SJCRH30 (cell line): ENCODE measurements around the gene UAP1L1. TPM values are rescaled to one million over a fixed set of nuclear protein-coding genes. Genes with fewer than 3 reads are reported as not detected.
A peak's percentile ranks its signal among the peaks of the same experiment; 100 is the strongest.

Experiments used
- DNase-seq, 2 experiments: peaks; one replicate each; pipeline ENCODE4 v3.0.0-alpha.2; 2015 to 2020
- H3K27ac ChIP-seq: fragments of 250-450 bp; sonication (Bioruptor Pico); 2 replicates; pipeline ENCODE4 v1.5.1; 2020; ENCODE audit warnings: mild to moderate bottlenecking, moderate library complexity
- H3K27me3 ChIP-seq: fragments of 250-450 bp; sonication (Bioruptor Pico); 2 replicates; pipeline ENCODE4 v1.5.1; 2020; ENCODE audit warnings: mild to moderate bottlenecking, moderate library complexity
- H3K36me3 ChIP-seq: fragments of 250-450 bp; sonication (Bioruptor Pico); 2 replicates; pipeline ENCODE4 v1.5.1; 2020; ENCODE audit warnings: mild to moderate bottlenecking, moderate library complexity
- H3K4me1 ChIP-seq: fragments of 250-450 bp; sonication (Bioruptor Pico); 2 replicates; pipeline ENCODE4 v1.5.1; 2020; ENCODE audit warnings: mild to moderate bottlenecking, moderate library complexity
- H3K4me3 ChIP-seq: fragments of 250-450 bp; sonication (Bioruptor Pico); 2 replicates; pipeline ENCODE4 v1.5.1; 2020; ENCODE audit warnings: mild to moderate bottlenecking, moderate library complexity
- H3K9me3 ChIP-seq: fragments of 250-450 bp; sonication (Bioruptor Pico); replicated peaks from 2 replicates; pipeline ENCODE4 v1.5.1; 2020; ENCODE audit warnings: mild to moderate bottlenecking, moderate library complexity
- total RNA-seq: library from RNA; depleted of rRNA; stranded (reverse); fragments of >200 nt; shearing (Covaris generic); gene quantifications from 2 replicates; pipeline ENCODE4 v1.2.3, GENCODE V29; 2014; rRNA removed

The UAP1L1 gene
- total RNA-seq, 1 experiment from 2014 or later = 13.8 TPM

DNA sequence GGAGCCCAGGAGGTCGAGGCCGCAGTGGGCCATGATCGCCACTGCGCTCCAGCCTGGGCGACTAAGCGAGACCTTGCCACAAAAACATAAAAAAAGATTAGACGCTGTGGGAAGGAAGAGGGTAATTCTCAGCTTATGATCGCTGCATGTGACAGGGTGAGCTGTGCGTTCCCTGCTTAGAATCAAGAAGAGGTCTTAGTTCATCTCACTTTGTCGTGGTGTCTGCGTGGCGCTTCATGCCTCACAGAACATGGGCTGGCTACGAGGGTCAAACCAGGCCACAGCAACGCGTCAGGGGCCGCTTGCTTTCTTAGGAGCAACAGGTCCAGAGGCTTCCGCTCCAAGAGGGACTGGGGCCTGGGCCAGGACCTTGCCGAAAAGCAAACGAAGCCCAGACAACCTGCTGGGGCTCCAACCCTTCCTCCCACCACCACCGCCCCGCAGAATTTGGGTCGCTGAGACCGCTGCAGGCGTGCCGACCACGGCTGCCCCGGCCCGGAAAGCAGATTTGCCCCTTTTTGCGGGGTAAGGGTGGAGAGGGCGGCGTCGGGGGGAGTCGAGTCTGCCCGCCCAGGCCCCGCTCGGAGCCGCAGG lies 51.6 kb downstream of the UAP1L1 start:
- Histone ChIP-seq H3K4me3 (peak overlapping the region; percentile 68), H3K9me3 (no peaks in the 10 kb centered on the region), H3K4me1 (peaks cover 5% of the 10 kb centered on the region; the same call in 1 of the 2 replicates), H3K27ac (peak overlapping the region; percentile 42), H3K27me3 (no peaks in the 10 kb centered on the region), H3K36me3 (no peaks in the 10 kb centered on the region)
- DNase-seq = peak; percentile 28 to 47

DNA sequence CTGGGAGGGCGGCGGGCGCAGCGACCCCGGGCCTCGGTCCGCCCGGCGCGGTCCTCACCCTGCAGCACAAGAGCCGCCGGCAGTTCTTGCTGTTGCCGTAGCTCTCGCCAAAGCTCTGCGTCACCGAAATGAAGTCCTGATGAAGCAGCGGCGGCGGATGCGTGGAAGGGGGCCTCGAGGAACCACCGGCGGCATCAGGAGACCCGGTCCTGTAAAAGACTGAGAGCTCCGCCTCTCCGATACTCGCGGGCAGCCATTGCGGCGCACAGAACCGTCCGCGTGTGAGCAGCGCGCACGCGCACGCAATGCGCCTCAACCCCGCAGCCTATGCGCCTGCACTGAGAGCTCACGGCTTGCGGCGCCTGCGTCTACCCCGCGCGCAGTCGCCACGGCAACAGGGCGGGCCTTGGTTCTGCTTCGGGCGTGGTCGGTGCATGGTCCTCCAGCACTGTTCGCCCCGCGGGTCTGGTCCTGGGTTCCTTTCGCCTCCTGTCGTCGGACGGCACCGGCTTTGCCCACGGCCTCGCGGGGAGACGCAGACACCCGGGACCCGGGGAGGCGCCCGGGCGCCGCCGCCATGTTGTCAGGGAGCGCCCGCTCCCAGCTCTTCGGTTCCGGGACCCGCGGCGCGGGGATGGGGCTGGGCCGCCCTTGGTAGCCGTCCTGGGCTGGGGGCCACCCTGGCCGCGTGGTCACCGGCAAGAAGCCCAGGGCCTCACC lies 52.3 kb downstream of the UAP1L1 start:
- Histone ChIP-seq H3K36me3 (no peaks in the 10 kb centered on the region), H3K27ac (peak overlapping the region; percentile 42), H3K4me1 (peaks cover 5% of the 10 kb centered on the region; the same call in 1 of the 2 replicates), H3K4me3 (peak overlapping the region; percentile 68), H3K27me3 (no peaks in the 10 kb centered on the region), H3K9me3 (no peaks in the 10 kb centered on the region)
- peak; percentile 91 to 94 for DNase-seq

DNA sequence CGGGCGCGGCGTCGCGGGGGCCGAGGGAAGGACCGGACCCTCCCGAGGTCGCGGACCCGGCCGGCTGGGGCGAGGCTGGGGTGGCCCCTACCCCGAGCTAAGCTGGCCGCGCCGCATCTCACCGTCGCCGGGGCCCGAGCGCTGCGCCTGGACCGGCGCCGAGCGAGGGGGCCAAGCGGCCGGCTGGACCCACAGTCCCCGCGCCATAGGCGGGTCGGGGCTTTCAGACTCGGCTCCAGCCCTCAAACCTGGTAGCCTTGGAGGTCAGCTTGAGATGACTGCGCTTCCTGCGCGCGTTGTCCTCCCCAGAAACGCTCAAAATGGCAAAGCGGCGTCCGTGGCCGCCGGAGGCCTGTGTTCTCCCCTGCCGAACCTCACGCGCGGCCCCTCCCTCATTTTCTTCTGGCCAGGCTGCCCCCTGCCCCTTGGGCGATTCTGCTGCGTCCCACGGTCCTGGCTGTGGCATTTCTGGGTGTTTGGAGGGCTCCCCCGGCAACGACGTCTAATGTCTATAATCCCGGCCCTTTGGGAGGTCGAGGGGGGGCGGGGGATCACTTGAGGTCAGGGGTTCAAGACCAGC lies 52.9 kb downstream of the UAP1L1 start:
- Histone ChIP-seq H3K4me3 (peak overlapping the region; percentile 68), H3K4me1 (peaks cover 9% of the 10 kb centered on the region; the same call in 1 of the 2 replicates), H3K36me3 (no peaks in the 10 kb centered on the region), H3K27ac (peak overlapping the region; percentile 42; the same call in 1 of the 2 replicates), H3K27me3 (no peaks in the 10 kb centered on the region), H3K9me3 (no peaks in the 10 kb centered on the region)
- peak; percentile 43 to 48 for DNase-seq

Other genes starting within 250 kb of the UAP1L1 start
- 0.35 and 0.77 TPM in 2 replicates for gene AJM1, start 235.0 kb upstream of the UAP1L1 start, total RNA-seq
- 79.9 and 109 TPM in 2 replicates for gene PHPT1, start 228.1 kb upstream of the UAP1L1 start, total RNA-seq
- 1.9 and 4.4 TPM in 2 replicates for gene MAMDC4, start 225.2 kb upstream of the UAP1L1 start, total RNA-seq
- 410 and 447 TPM in 2 replicates for gene EDF1, start 211.2 kb upstream of the UAP1L1 start, total RNA-seq
- gene TRAF2, start 191.0 kb upstream of the UAP1L1 start, total RNA-seq = 19.5 and 23.6 TPM in 2 replicates
- gene FBXW5, start 132.8 kb upstream of the UAP1L1 start, total RNA-seq = 37.1 and 40.4 TPM in 2 replicates
- gene C8G, start 132.3 kb upstream of the UAP1L1 start, total RNA-seq = not detected in 2 replicates
- gene LCN12, start 125.2 kb upstream of the UAP1L1 start, total RNA-seq = not detected in 2 replicates
- gene PTGDS, start 100.0 kb upstream of the UAP1L1 start, total RNA-seq = not detected in 2 replicates
- not detected in 2 replicates for gene LCNL1, start 94.5 kb upstream of the UAP1L1 start, total RNA-seq
- gene PAXX, start 85.1 kb upstream of the UAP1L1 start, total RNA-seq = 25.9 and 27.8 TPM in 2 replicates
- 0.28 and 0.55 TPM in 2 replicates for gene CLIC3, start 80.9 kb upstream of the UAP1L1 start, total RNA-seq
- 4.0 and 4.6 TPM in 2 replicates for gene ABCA2, start 49.3 kb upstream of the UAP1L1 start, total RNA-seq
- gene FUT7, start 45.4 kb upstream of the UAP1L1 start, total RNA-seq = not detected in 2 replicates
- gene NPDC1, start 31.3 kb upstream of the UAP1L1 start, total RNA-seq = 0.51 and 0.91 TPM in 2 replicates
- gene ENTPD2, start 23.5 kb upstream of the UAP1L1 start, total RNA-seq = 1.9 and 2.0 TPM in 2 replicates
- 69.7 and 71.0 TPM in 2 replicates for gene SAPCD2, start 7.0 kb upstream of the UAP1L1 start, total RNA-seq
- gene MAN1B1, start 9.5 kb downstream of the UAP1L1 start, total RNA-seq = 38.4 and 42.6 TPM in 2 replicates
- gene DPP7, start 37.2 kb downstream of the UAP1L1 start, total RNA-seq = 12.6 and 13.4 TPM in 2 replicates
- 0.49 and 2.0 TPM in 2 replicates for gene GRIN1, start 61.6 kb downstream of the UAP1L1 start, total RNA-seq
- gene LRRC26, start 92.5 kb downstream of the UAP1L1 start, total RNA-seq = 0.24 and 0.53 TPM in 2 replicates
- not detected in 2 replicates for gene TMEM210, start 94.5 kb downstream of the UAP1L1 start, total RNA-seq
- 29.7 and 38.7 TPM in 2 replicates for gene ANAPC2, start 111.0 kb downstream of the UAP1L1 start, total RNA-seq
- 73.0 and 88.1 TPM in 2 replicates for gene SSNA1, start 111.2 kb downstream of the UAP1L1 start, total RNA-seq
- 14.0 and 14.8 TPM in 2 replicates for gene TPRN, start 123.2 kb downstream of the UAP1L1 start, total RNA-seq
- gene TMEM203, start 128.1 kb downstream of the UAP1L1 start, total RNA-seq = 57.3 and 60.5 TPM in 2 replicates
- gene NDOR1, start 128.2 kb downstream of the UAP1L1 start, total RNA-seq = 12.5 and 17.2 TPM in 2 replicates
- 0.23 and 0.43 TPM in 2 replicates for gene RNF208, start 144.7 kb downstream of the UAP1L1 start, total RNA-seq
- 1.7 TPM in 2 replicates for gene CYSRT1, start 147.7 kb downstream of the UAP1L1 start, total RNA-seq
- gene RNF224, start 150.0 kb downstream of the UAP1L1 start, total RNA-seq = not detected in 2 replicates
- 0.06 TPM in 1 of 2 replicates, not detected in the other for gene SLC34A3, start 153.4 kb downstream of the UAP1L1 start, total RNA-seq
- gene TUBB4B, start 163.8 kb downstream of the UAP1L1 start, total RNA-seq = 528 and 565 TPM in 2 replicates
- not detected in 2 replicates for gene STPG3, start 173.8 kb downstream of the UAP1L1 start, total RNA-seq
- 65.5 and 66.8 TPM in 2 replicates for gene NELFB, start 177.8 kb downstream of the UAP1L1 start, total RNA-seq
- gene TOR4A, start 200.2 kb downstream of the UAP1L1 start, total RNA-seq = 4.0 and 4.4 TPM in 2 replicates
- gene NRARP, start 224.8 kb downstream of the UAP1L1 start, total RNA-seq = 0.89 and 1.0 TPM in 2 replicates